Mesothelial cell of epicardium (in vitro differentiated cells): ENCODE measurements around the gene MYO1E. TPM values are rescaled to one million over a fixed set of nuclear protein-coding genes. Genes with fewer than 3 reads are reported as not detected.

Source experiments
- DNase-seq, 2 experiments: peaks; one replicate each; pipeline ENCODE4 v3.0.0; 2021; ENCODE audit warnings: low spot score in 2 of 2; ENCODE audit not compliant: unreplicated experiment in 2 of 2
- H3K27ac Mint-ChIP-seq: 2 replicates; pipeline ENCODE4 v1.8.0; 2021; ENCODE audit warnings: mixed read lengths
- H3K27me3 Mint-ChIP-seq: 2 replicates; pipeline ENCODE4 v1.8.0; 2021; ENCODE audit warnings: low read depth, mixed read lengths
- H3K36me3 Mint-ChIP-seq: 2 replicates; pipeline ENCODE4 v1.8.0; 2021; ENCODE audit warnings: mixed read lengths
- H3K4me1 Mint-ChIP-seq: 2 replicates; pipeline ENCODE4 v1.8.0; 2021; ENCODE audit warnings: mixed read lengths
- H3K4me3 Mint-ChIP-seq: 2 replicates; pipeline ENCODE4 v1.8.0; 2021; ENCODE audit warnings: mild to moderate bottlenecking, moderate library complexity, mixed read lengths
- H3K9me3 Mint-ChIP-seq: 2 replicates; pipeline ENCODE4 v1.8.0; 2021; ENCODE audit warnings: mixed read lengths
- total RNA-seq: library from RNA; stranded (reverse); gene quantifications from 3 replicates; pipeline ENCODE4 v1.2.1, GENCODE V29; 2021
- TF ChIP-seq, protein P1 (sequence below): fragments of 200-600 bp; sonication (generic); IDR thresholded peaks from one replicate; pipeline ENCODE4 v1.5.0; 2021; ENCODE audit warnings: antibody characterized with exemption; ENCODE audit not compliant: unreplicated experiment

MYO1E gene
- total RNA-seq, 1 donor from 2014 or later, result 54.2 TPM

GRCh38 chr15:59329091-59329490 is 43.6 kb downstream of the MYO1E start:
- H3K27me3 Mint-ChIP-seq, result no peaks in the 10 kb centered on the region
- DNase-seq, result no peak
- H3K9me3 Mint-ChIP-seq, result no peaks in the 10 kb centered on the region
- H3K4me1 Mint-ChIP-seq, result peaks cover 15% of the 10 kb centered on the region
- no peaks in the 10 kb centered on the region for H3K36me3 Mint-ChIP-seq
- no peak overlapping the region for H3K4me3 Mint-ChIP-seq
- peak overlapping the region; percentile 63 for H3K27ac Mint-ChIP-seq
- TF ChIP-seq, protein P1, sequence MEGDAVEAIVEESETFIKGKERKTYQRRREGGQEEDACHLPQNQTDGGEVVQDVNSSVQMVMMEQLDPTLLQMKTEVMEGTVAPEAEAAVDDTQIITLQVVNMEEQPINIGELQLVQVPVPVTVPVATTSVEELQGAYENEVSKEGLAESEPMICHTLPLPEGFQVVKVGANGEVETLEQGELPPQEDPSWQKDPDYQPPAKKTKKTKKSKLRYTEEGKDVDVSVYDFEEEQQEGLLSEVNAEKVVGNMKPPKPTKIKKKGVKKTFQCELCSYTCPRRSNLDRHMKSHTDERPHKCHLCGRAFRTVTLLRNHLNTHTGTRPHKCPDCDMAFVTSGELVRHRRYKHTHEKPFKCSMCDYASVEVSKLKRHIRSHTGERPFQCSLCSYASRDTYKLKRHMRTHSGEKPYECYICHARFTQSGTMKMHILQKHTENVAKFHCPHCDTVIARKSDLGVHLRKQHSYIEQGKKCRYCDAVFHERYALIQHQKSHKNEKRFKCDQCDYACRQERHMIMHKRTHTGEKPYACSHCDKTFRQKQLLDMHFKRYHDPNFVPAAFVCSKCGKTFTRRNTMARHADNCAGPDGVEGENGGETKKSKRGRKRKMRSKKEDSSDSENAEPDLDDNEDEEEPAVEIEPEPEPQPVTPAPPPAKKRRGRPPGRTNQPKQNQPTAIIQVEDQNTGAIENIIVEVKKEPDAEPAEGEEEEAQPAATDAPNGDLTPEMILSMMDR, result no peak

- H3K4me1 Mint-ChIP-seq, result peaks cover 15% of the 10 kb centered on the region
- no peaks in the 10 kb centered on the region for H3K9me3 Mint-ChIP-seq
- no peaks in the 10 kb centered on the region for H3K36me3 Mint-ChIP-seq
- TF ChIP-seq, protein P1, result no peak
- no peak overlapping the region for H3K27ac Mint-ChIP-seq
- H3K4me3 Mint-ChIP-seq, result no peak overlapping the region
- H3K27me3 Mint-ChIP-seq, result no peaks in the 10 kb centered on the region
- DNase-seq, result no peak
Measured at GRCh38 chr15:59327942-59328341, 44.7 kb downstream of the MYO1E start.

DNA sequence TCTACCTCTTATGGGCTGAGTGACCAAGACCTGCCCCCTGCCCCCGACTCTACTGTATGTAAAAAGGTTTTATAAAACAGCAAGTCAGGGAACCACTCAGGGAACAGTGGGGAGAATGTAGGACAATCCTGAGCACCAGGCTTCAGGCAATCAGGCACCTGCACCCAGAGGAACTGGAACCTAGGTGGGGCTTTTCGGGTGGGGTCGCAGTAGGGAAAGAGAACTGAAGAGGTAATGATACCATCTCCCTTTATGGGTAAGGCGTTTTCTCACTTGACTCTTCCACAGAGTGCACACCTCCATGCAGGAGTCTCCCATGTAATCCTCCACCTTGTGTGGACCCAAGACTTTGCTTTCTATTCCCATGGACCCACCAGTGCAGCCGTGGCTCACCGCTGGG is 45.8 kb downstream of the MYO1E start:
- no peaks in the 10 kb centered on the region for H3K36me3 Mint-ChIP-seq
- H3K27ac Mint-ChIP-seq, result no peak overlapping the region
- no peaks in the 10 kb centered on the region for H3K27me3 Mint-ChIP-seq
- no peak overlapping the region for H3K4me3 Mint-ChIP-seq
- H3K4me1 Mint-ChIP-seq, result peaks cover 15% of the 10 kb centered on the region
- TF ChIP-seq, protein P1, result no peak
- no peaks in the 10 kb centered on the region for H3K9me3 Mint-ChIP-seq
- no peak for DNase-seq

DNA sequence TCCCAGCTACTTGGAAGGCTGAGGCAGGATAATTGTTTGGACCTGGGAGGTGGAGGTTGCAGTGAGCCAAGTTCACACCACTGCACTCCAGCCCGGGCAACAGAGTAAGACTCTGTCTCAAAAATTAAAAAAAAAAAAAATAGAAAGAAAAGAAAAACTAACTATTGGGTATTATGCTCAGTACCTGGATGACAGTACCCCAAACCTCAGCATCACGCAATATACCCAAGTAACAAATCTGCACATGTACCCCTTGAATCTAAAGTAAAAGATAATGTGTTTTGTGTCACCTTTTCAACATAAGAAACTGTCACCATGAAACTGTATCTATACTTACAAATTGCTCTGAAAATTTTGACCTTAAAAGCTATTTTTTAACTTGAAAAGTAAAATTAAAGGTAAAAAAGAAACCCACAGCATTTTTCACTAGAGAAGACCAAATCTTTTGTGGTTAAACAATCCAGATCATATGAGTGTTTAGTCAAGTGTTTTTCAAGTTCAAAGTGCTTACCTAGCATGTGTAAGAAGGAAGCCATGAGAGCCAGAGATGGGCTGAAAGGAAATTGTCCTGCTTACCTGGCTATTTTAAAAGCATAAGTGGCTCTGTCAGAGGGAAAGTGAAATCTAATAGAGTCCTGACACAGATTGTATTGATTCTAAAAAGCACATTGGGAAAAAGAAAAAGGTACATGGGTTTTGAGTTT is 50.5 kb downstream of the MYO1E start:
- H3K9me3 Mint-ChIP-seq, result peaks cover 18% of the 10 kb centered on the region
- no peaks in the 10 kb centered on the region for H3K27me3 Mint-ChIP-seq

GRCh38 chr15:59321000-59321689 is 51.5 kb downstream of the MYO1E start:
- Mint-ChIP-seq H3K36me3 (peaks cover 9% of the 10 kb centered on the region), H3K27ac (no peak overlapping the region), H3K9me3 (peaks cover 18% of the 10 kb centered on the region), H3K4me1 (no peaks in the 10 kb centered on the region), H3K4me3 (no peak overlapping the region), H3K27me3 (no peaks in the 10 kb centered on the region)
- TF ChIP-seq, protein P1, result no peak
- DNase-seq, result no peak

More for the DNA sequence above, 50.5 kb downstream of the MYO1E start:
- peaks cover 9% of the 10 kb centered on the region for H3K36me3 Mint-ChIP-seq
- H3K4me3 Mint-ChIP-seq, result no peak overlapping the region
- TF ChIP-seq, protein P1, result no peak
- H3K27ac Mint-ChIP-seq, result no peak overlapping the region
- no peak for DNase-seq
- H3K4me1 Mint-ChIP-seq, result no peaks in the 10 kb centered on the region
